SU-DHL-6 (cell line): ENCODE data around the gene SLC25A13.

Experiments
- EZH2phosphoT487 ChIP-seq: fragments of 200-600 bp; sonication (generic), shearing (Covaris generic); conservative IDR thresholded peaks from 2 replicates; pipeline ENCODE4 v1.6.1; 2018; ENCODE audit warnings: mild to moderate bottlenecking, antibody characterized with exemption, low read length, moderate library complexity, mixed read lengths
- TF ChIP-seq, protein P1 (sequence below): fragments of 200-600 bp; sonication (generic); IDR thresholded peaks from one replicate; pipeline ENCODE4 v1.5.1; 2017; ENCODE audit warnings: antibody characterized with exemption, mild to moderate bottlenecking, low read length, moderate library complexity; ENCODE audit not compliant: insufficient read depth, poor library complexity, severe bottlenecking

GRCh38 chr7:96315125-96315512 is 6.8 kb downstream of the SLC25A13 start:
- TF ChIP-seq, protein P1, sequence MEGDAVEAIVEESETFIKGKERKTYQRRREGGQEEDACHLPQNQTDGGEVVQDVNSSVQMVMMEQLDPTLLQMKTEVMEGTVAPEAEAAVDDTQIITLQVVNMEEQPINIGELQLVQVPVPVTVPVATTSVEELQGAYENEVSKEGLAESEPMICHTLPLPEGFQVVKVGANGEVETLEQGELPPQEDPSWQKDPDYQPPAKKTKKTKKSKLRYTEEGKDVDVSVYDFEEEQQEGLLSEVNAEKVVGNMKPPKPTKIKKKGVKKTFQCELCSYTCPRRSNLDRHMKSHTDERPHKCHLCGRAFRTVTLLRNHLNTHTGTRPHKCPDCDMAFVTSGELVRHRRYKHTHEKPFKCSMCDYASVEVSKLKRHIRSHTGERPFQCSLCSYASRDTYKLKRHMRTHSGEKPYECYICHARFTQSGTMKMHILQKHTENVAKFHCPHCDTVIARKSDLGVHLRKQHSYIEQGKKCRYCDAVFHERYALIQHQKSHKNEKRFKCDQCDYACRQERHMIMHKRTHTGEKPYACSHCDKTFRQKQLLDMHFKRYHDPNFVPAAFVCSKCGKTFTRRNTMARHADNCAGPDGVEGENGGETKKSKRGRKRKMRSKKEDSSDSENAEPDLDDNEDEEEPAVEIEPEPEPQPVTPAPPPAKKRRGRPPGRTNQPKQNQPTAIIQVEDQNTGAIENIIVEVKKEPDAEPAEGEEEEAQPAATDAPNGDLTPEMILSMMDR: no peak
- TF ChIP-seq EZH2phosphoT487: no peak
